Fibroblast of skin of scalp (primary cell): Measurements from ENCODE around the gene GABPB2.

Experiments
- DNase-seq: peaks from one replicate; pipeline ENCODE4 v3.0.0-alpha.2; 2013

The GABPB2 gene

DNA sequence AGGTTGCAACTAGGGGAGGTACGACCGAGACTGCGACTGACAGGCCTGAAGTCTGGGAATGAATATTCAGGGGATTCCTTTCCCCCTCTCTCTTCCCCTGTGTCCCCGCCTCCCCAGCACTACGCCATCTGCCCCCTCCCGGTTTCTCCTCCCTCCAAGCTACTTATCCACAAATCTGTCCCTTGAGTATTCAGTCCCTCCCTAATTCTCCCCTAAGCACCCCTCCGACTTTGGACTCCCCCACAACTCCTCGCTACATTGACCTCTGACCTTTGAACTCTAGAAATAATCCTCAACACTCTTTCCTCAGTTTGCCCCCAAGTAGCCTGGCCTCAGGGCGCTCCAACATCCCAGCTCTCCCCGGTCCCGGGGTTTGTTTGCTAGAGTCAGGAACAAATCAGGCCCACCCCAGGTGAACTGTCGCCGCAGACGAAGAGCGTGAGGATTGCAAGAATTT, 94.7 kb downstream of the GABPB2 start:
- DNase-seq = peak; percentile 67

DNA sequence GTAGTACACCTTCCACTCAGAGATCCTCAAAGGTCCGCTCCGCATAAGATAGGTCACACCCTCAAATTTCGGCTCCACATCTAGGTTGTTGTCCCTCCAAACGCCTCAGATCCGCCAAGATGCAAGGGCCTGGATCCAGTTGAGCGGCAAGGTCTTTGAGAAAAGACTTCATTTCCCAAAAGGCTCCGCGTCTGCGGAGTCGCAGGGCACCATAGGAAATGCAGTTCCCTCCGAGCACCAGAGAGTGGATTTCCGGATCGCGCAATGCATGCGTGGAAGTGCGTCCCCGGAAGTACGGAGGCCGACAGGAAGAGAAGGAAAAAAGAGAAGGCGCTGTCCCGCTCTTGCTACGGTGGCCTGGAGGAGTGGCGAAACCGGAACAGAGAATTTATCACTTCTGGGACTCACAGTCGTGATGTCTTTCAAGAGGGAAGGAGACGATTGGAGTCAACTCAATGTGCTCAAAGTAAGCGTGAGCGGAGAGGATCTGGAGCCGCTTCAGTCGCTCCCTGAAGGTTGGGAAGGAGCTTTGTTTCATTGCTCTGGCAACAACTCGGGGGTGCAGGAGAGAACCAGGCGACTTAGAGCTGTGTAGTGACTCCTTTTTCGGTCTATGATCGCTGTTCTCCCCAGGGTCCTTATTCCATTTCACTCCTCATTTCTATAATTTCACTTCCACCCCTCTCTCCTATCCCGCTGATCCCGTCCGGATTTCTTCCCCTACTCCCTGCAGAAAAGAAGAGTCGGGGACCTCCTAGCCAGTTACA, 95.4 kb downstream of the GABPB2 start, which contains the start of the genes LYSMD1 and SCNM1:
TSS of gene LYSMD1 (minus strand) at position 165 of the 767 bp plus-strand sequence. CDS start 644 bp downstream, outside the sequence.
TSS of gene SCNM1 (plus strand) at position 407 of the 767 bp plus-strand sequence. CDS start at position 416, 9 bp downstream.
- DNase-seq = peak; percentile 100

DNA sequence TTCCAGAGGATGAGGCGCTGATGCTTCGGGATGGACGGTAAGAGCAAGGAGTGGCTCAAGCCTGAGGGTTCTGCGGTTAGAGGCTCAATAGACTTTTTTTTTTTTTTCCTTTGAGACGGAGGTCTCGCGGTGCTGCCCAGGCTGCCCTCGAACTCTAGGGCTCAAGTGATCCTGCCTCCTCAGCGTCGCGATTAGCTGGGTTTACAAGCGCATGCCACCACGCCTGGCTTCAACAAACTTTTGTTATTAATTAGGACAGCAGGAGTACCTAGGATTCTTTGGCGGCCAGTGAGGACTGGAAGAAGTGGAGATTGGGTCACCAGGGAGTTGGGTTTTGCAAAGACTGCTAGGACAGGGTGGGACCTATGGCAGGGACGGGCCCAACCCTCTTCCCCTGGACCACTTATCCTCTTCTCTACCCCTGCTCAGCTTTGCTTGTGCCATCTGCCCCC, 96.0 kb downstream of the GABPB2 start:
- DNase-seq = peak; percentile 57

DNA sequence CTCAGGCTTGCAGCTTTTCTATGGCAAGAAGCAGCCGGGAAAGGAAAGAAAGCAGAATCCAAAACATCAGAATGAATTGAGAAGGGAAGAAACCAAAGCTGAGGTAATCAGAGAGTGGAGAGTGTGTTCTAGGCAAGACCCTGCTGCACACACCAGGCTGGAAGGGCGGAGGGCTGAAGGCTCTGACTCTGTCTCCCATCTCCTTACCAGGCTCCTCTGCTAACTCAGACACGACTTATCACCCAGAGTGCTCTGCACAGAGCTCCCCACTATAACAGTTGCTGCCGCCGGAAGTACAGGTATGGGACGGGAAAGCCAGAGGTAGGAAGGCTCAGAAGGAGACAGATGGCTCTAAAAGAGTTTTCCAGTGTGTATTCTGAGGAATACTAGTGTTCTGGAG, 96.6 kb downstream of the GABPB2 start:
- no peak for DNase-seq

DNA sequence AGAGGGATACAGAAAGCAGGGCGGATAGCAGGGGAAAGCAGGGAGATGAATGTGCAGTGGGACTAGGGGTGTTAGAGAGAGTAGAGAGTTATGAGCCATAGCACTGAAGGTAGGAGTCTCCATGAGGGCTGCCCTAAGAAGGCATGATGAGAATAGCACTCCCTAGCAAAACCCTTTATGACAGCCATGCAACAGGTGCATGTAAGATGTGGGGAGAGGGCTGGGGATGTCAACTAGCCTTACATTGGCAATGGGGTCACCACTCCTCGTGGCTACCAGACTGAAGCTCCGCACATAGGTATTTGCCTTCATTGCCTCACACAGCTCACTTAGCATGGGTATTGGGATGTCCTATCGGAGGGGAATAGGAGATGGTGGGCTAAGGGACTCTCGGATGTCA, 100.6 kb downstream of the GABPB2 start:
- DNase-seq = no peak
